PC-3 (cell line): ENCODE data around the gene SHQ1.

Experiments
- EZH2 ChIP-seq: fragments of 300-600 bp; sonication (generic); IDR thresholded peaks from one replicate; pipeline ENCODE4 v1.6.1; 2017; ENCODE audit warnings: antibody characterized with exemption, mild to moderate bottlenecking, low read length; ENCODE audit not compliant: unreplicated experiment
- EZH2phosphoT487 ChIP-seq: fragments of 300-600 bp; sonication (generic); IDR thresholded peaks from 2 replicates; pipeline ENCODE4 v1.6.1; 2018; ENCODE audit warnings: mild to moderate bottlenecking, antibody characterized with exemption, low read length, borderline replicate concordance
- TF ChIP-seq, protein P1 (sequence below): fragments of 300-600 bp; sonication (generic); conservative IDR thresholded peaks from 2 replicates; pipeline ENCODE4 v1.5.1; 2017; ENCODE audit warnings: antibody characterized with exemption, low read depth, mild to moderate bottlenecking, low read length

DNA sequence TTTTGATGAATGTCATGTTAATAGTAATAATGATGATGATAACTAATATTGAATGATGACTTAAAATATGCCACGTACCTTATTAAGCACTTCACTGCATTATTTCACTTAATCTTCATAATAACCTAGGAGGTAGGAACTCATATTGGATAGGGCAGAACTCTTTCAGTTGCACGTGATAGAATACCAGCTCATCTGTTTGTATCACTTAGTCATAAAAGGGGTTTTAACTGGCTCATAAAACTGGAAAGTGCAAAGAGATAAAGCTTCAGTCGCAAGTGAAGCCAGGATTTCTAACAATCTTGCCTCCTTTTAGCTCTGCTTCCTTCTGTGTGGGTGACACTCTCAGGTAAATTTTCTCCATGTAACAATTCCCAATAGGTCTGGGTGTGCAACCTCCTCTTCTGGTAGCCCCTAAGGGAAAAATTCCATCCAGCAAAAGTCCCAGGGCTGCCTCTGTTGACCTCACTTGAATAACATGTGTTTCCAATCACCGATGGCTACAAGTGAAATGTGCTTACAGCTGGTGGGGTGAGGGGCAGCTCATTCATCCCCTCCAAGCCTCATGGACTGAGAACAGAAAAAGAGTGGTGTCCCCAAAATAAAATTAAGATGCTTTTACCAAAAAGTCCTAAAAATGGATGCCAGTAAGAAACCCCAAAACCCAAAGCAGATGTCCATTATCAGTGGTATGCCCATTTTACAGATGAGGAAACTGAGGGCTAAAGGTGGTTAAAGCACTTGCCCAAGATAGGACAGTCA is 48.9 kb upstream of the SHQ1 start:
- TF ChIP-seq EZH2phosphoT487 = no peak
- TF ChIP-seq, protein P1, sequence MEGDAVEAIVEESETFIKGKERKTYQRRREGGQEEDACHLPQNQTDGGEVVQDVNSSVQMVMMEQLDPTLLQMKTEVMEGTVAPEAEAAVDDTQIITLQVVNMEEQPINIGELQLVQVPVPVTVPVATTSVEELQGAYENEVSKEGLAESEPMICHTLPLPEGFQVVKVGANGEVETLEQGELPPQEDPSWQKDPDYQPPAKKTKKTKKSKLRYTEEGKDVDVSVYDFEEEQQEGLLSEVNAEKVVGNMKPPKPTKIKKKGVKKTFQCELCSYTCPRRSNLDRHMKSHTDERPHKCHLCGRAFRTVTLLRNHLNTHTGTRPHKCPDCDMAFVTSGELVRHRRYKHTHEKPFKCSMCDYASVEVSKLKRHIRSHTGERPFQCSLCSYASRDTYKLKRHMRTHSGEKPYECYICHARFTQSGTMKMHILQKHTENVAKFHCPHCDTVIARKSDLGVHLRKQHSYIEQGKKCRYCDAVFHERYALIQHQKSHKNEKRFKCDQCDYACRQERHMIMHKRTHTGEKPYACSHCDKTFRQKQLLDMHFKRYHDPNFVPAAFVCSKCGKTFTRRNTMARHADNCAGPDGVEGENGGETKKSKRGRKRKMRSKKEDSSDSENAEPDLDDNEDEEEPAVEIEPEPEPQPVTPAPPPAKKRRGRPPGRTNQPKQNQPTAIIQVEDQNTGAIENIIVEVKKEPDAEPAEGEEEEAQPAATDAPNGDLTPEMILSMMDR = no peak
- no peak for TF ChIP-seq EZH2
